ENCODE results near the gene DPM3.

GRCh38 chr1:155139895-155140629, at the start of gene DPM3:
- TF ChIP-seq POLR2A (IDR thresholded peaks at IDR 0.05; ENCODE audit: low read depth) (peak; percentile 53), CTCF (IDR thresholded peaks at IDR 0.05) (no peak), POLR2AphosphoS5 (IDR thresholded peaks at IDR 0.05) (peak; percentile 93 to 95), EP300 (IDR thresholded peaks at IDR 0.05) (no peak)

Data from esophagus muscularis mucosa (tissue), 4 donors.